Measurements from ENCODE around the gene ZC3H4. TPM values are rescaled to one million over a fixed set of nuclear protein-coding genes. Genes with fewer than 3 reads are reported as not detected.

Gene ZC3H4
- total and polyA plus RNA-seq, 2 donors (not counting 1 experiment from before 2014, with no cell fraction given) = 12.7 to 73.7 TPM

- Histone ChIP-seq H3K9ac (ENCODE audit: low read length) (no peak overlapping the region), H2AFZ (ENCODE audit: insufficient read depth, low read depth, low read length, poor library complexity, severe bottlenecking) (no peak overlapping the region), H4K20me1 (ENCODE audit: control insufficient read depth, insufficient read depth, low read length, poor library complexity, severe bottlenecking) (peaks cover 78% of the 10 kb centered on the region), H3K27me3 (replicated peaks in 1 of 4; ENCODE audit: control extremely low read depth in 1 of 4, control insufficient read depth in 3 of 4, insufficient read depth in 4 of 4, low read length in 3 of 4) (no peaks in the 10 kb centered on the region), H3K4me2 (replicated peaks; ENCODE audit: low read depth, low read length, poor library complexity, severe bottlenecking) (no peak overlapping the region), H3K36me3 (replicated peaks in 1 of 2; ENCODE audit: control extremely low read depth in 1 of 2, control insufficient read depth in 1 of 2, extremely low read depth in 1 of 2, insufficient read depth in 2 of 2, low read length in 1 of 2) (peaks cover 0 to 81% of the 10 kb centered on the region in 2 experiments), H3K4me1 (ENCODE audit: control insufficient read depth in 2 of 2, insufficient read depth in 2 of 2, low read length in 2 of 2) (no peaks in the 10 kb centered on the region), H3K79me2 (ENCODE audit: control insufficient read depth, insufficient read depth, low read length) (peaks cover 67% of the 10 kb centered on the region), H3K4me3 (ENCODE audit: control extremely low read depth in 1 of 5, extremely low read depth in 1 of 5, insufficient read depth in 1 of 5, low read depth in 2 of 5, low read length in 4 of 5) (no peak overlapping the region), H3K9me3 (ENCODE audit: control extremely low read depth in 1 of 3, control insufficient read depth in 2 of 3, insufficient read depth in 1 of 3, low read length in 2 of 3) (no peaks in the 10 kb centered on the region), H3K27ac (ENCODE audit: low read length in 2 of 2) (no peak overlapping the region)
- DNase-seq (no peak), ATAC-seq (ENCODE audit: low read depth) (no peak)
- H3K4me3 Mint-ChIP-seq = no peak overlapping the region
- intact Hi-C loops (cut with micrococcal nuclease) = no loop called here
- TF ChIP-seq, protein P1, sequence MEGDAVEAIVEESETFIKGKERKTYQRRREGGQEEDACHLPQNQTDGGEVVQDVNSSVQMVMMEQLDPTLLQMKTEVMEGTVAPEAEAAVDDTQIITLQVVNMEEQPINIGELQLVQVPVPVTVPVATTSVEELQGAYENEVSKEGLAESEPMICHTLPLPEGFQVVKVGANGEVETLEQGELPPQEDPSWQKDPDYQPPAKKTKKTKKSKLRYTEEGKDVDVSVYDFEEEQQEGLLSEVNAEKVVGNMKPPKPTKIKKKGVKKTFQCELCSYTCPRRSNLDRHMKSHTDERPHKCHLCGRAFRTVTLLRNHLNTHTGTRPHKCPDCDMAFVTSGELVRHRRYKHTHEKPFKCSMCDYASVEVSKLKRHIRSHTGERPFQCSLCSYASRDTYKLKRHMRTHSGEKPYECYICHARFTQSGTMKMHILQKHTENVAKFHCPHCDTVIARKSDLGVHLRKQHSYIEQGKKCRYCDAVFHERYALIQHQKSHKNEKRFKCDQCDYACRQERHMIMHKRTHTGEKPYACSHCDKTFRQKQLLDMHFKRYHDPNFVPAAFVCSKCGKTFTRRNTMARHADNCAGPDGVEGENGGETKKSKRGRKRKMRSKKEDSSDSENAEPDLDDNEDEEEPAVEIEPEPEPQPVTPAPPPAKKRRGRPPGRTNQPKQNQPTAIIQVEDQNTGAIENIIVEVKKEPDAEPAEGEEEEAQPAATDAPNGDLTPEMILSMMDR (IDR thresholded peaks at IDR 0.05) = no peak
- TF ChIP-seq EZH2 (IDR thresholded peaks at IDR 0.05; ENCODE audit: borderline replicate concordance, insufficient read depth, low read depth, low read length, poor library complexity, severe bottlenecking) = no peak
- no peak overlapping the region for H3K27ac Mint-ChIP-seq
- H3K4me1 Mint-ChIP-seq = peaks cover 4% of the 10 kb centered on the region
- no peaks in the 10 kb centered on the region for H3K27me3 Mint-ChIP-seq
- WGBS (ENCODE audit: insufficient coverage) = 98% methylated on average over 6 of the region's 17 CpGs
- CTCF ChIA-PET = no interaction called here
- POLR2A ChIA-PET = interaction anchor here (0.8 kb wide), 1 partner anchor 19 kb away, joined by 9 read pairs; no protein-coding TSS in a partner anchor
- no peaks in the 10 kb centered on the region for H3K9me3 Mint-ChIP-seq (ENCODE audit: insufficient read depth)
Observed at GRCh38 chr19:47072323-47072722, 41.3 kb downstream of the ZC3H4 start.

DNA sequence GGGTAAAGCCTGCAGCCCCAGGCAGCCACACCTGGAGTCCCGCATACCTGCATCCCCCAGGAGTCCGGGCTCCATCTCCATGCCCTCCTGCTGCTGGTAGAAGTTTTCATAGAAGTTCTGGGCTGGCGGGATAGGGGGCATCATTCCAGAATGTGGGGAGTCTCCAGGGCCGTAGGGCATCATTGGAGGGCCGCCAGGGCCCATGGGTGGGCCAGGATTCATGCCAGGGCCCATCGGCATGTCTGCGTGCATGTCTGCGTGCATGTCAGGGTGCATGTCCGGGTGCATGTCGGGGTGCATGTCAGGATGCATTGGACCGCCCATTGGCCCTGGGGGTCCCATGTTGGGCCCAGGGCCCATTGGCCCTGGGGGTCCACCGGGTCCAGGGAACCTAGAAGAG lies 41.8 kb downstream of the ZC3H4 start:
- intact Hi-C loops (cut with micrococcal nuclease) = no loop called here
- no peak overlapping the region for H3K4me3 ChIP-seq (ENCODE audit: control extremely low read depth in 1 of 5, extremely low read depth in 1 of 5, insufficient read depth in 1 of 5, low read depth in 2 of 5, low read length in 4 of 5)
- no peak overlapping the region for H3K27ac ChIP-seq (ENCODE audit: low read length in 2 of 2)
- peaks cover 0 to 83% of the 10 kb centered on the region in 2 experiments for H3K36me3 ChIP-seq (replicated peaks in 1 of 2; ENCODE audit: control extremely low read depth in 1 of 2, control insufficient read depth in 1 of 2, extremely low read depth in 1 of 2, insufficient read depth in 2 of 2, low read length in 1 of 2)
- H2AFZ ChIP-seq (ENCODE audit: insufficient read depth, low read depth, low read length, poor library complexity, severe bottlenecking) = no peak overlapping the region
- H3K4me3 Mint-ChIP-seq = no peak overlapping the region
- peaks cover 81% of the 10 kb centered on the region for H4K20me1 ChIP-seq (ENCODE audit: control insufficient read depth, insufficient read depth, low read length, poor library complexity, severe bottlenecking)
- H3K4me2 ChIP-seq (replicated peaks; ENCODE audit: low read depth, low read length, poor library complexity, severe bottlenecking) = no peak overlapping the region
- no peaks in the 10 kb centered on the region for H3K27me3 Mint-ChIP-seq
- peaks cover 62% of the 10 kb centered on the region for H3K79me2 ChIP-seq (ENCODE audit: control insufficient read depth, insufficient read depth, low read length)
- 95% methylated on average over 10 of the region's 12 CpGs for WGBS (ENCODE audit: insufficient coverage)
- H3K27me3 ChIP-seq (replicated peaks in 1 of 4; ENCODE audit: control extremely low read depth in 1 of 4, control insufficient read depth in 3 of 4, insufficient read depth in 4 of 4, low read length in 3 of 4) = no peaks in the 10 kb centered on the region
- H3K9me3 ChIP-seq (ENCODE audit: control extremely low read depth in 1 of 3, control insufficient read depth in 2 of 3, insufficient read depth in 1 of 3, low read length in 2 of 3) = no peaks in the 10 kb centered on the region
- no peak overlapping the region for H3K27ac Mint-ChIP-seq
- no peaks in the 10 kb centered on the region for H3K4me1 ChIP-seq (ENCODE audit: control insufficient read depth in 2 of 2, insufficient read depth in 2 of 2, low read length in 2 of 2)
- H3K4me1 Mint-ChIP-seq = peaks cover 4% of the 10 kb centered on the region
- DNase-seq = no peak
- CTCF ChIA-PET = no interaction called here
- TF ChIP-seq EZH2 (IDR thresholded peaks at IDR 0.05; ENCODE audit: borderline replicate concordance, insufficient read depth, low read depth, low read length, poor library complexity, severe bottlenecking) = no peak
- TF ChIP-seq, protein P1 (IDR thresholded peaks at IDR 0.05) = no peak
- no peak for ATAC-seq (ENCODE audit: low read depth)
- POLR2A ChIA-PET = interaction anchor here (0.8 kb wide), 1 partner anchor 19 kb away, joined by 9 read pairs; no protein-coding TSS in a partner anchor
- H3K9me3 Mint-ChIP-seq (ENCODE audit: insufficient read depth) = no peaks in the 10 kb centered on the region
- H3K9ac ChIP-seq (ENCODE audit: low read length) = no peak overlapping the region
